Astrocyte (in vitro differentiated cells and primary cell): ENCODE data around the gene KLF15.

ENCODE experiments used
- CTCF ChIP-seq: IDR thresholded peaks from 2 replicates; pipeline ENCODE4 v1.5.1; 2011; ENCODE audit warnings: low read depth, mild to moderate bottlenecking, inconsistent platforms, low read length, moderate library complexity; ENCODE audit not compliant: insufficient read depth
- EZH2 ChIP-seq: IDR thresholded peaks from 2 replicates; pipeline ENCODE4 v1.6.1; 2012; ENCODE audit warnings: mild to moderate bottlenecking, low read length, inconsistent platforms; ENCODE audit not compliant: insufficient read depth

GRCh38 chr3:126346466-126346865 is 10.7 kb downstream of the KLF15 start:
- no peak for TF ChIP-seq CTCF
- TF ChIP-seq EZH2, result no peak
